Peyer's patch (tissue), 4 donors: ENCODE measurements around the gene FAM43A. TPM values are rescaled to one million over a fixed set of nuclear protein-coding genes. Genes with fewer than 3 reads are reported as not detected.

Experiments
- DNase-seq, 3 donors: peaks; one replicate each; pipeline ENCODE4 v3.0.0-alpha.2; 2017 to 2019
- H3K27ac ChIP-seq, 4 donors: fragments of 200-600 bp; sonication (generic); one replicate each; pipeline ENCODE4 v1.5.1; 2016 to 2019
- H3K27me3 ChIP-seq, 2 donors: fragments of 200-600 bp; sonication (generic); one replicate each; pipeline ENCODE4 v1.5.1; 2019
- H3K36me3 ChIP-seq, 3 donors: fragments of 200-600 bp; sonication (generic); one replicate each; pipeline ENCODE4 v1.5.1; 2016 to 2019
- H3K4me1 ChIP-seq, 4 donors: fragments of 200-600 bp; sonication (generic); one replicate each; pipeline ENCODE4 v1.5.1; 2016 to 2019
- H3K4me3 ChIP-seq, 4 donors: fragments of 200-600 bp; sonication (generic); 1 replicate in 3 of 4; 2 replicates in 1 of 4; pipeline ENCODE4 v1.5.1; 2016 to 2019; ENCODE audit warnings: mild to moderate bottlenecking in 1 of 4
- H3K9me3 ChIP-seq, 4 donors: fragments of 200-600 bp; sonication (generic); one replicate each; pipeline ENCODE4 v1.5.1; 2016 to 2019; ENCODE audit warnings: mild to moderate bottlenecking in 1 of 4
- CTCF ChIP-seq, 6 experiments: fragments of 450-650 bp in 4 of 6; fragments of 200-600 bp in 2 of 6; sonication (generic) in 1 of 6; IDR thresholded peaks; one replicate each; pipeline ENCODE4 v1.5.1; 2017 to 2019; ENCODE audit warnings: antibody characterized with exemption in 6 of 6, mild to moderate bottlenecking in 3 of 6, moderate library complexity in 1 of 6
- POLR2A ChIP-seq, 2 donors: fragments of 450-650 bp; IDR thresholded peaks; one replicate each; pipeline ENCODE4 v1.5.1; 2017; ENCODE audit warnings: antibody characterized with exemption in 2 of 2, mild to moderate bottlenecking in 2 of 2, moderate library complexity in 2 of 2
- total RNA-seq, 4 donors: library from RNA; depleted of rRNA; stranded (reverse); fragments of >200 nt; gene quantifications; one replicate each; pipeline ENCODE4 v1.1.0, GENCODE V29; 2016

FAM43A gene
- total RNA-seq, 4 donors from 2014 or later = 4.1 to 27.5 (median 8.9) TPM

- Histone ChIP-seq H3K4me3 (no peak overlapping the region), H3K4me1 (no peaks in the 10 kb centered on the region), H3K9me3 (no peaks in the 10 kb centered on the region), H3K27me3 (no peaks in the 10 kb centered on the region), H3K36me3 (peaks cover 0 to 69% (median 0%) of the 10 kb centered on the region in 3 donors), H3K27ac (no peak overlapping the region)
- TF ChIP-seq POLR2A (IDR thresholded peaks at IDR 0.05) (no peak), CTCF (IDR thresholded peaks at IDR 0.05) (no peak)
- no peak for DNase-seq
Observed at GRCh38 chr3:194642769-194643168, 42.9 kb upstream of the FAM43A start.

DNA sequence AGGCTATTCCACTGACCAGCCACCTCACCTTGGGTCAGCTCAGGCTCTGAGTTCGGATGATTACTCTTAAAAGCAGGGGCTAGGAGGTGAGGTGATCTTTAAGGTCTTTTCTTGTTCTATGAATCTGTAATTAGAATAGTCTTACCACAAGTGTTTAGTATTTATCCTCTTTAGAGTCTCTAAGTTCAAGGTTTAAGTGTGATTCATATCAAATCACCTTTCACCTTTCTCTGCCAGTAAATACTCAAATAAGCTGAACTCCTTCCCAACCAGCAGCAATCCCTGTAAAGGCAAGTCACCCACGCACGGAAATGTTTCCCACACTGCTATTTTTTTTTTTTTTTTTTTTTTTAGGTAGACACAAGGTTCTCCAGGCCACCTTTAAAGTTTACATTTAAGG, 37.9 kb upstream of the FAM43A start:
- no peaks in the 10 kb centered on the region for H3K27me3 ChIP-seq
- no peaks in the 10 kb centered on the region for H3K9me3 ChIP-seq
- DNase-seq = no peak
- H3K27ac ChIP-seq = no peak overlapping the region
- no peaks in the 10 kb centered on the region for H3K4me1 ChIP-seq
- no peak overlapping the region for H3K4me3 ChIP-seq
- H3K36me3 ChIP-seq = peaks cover 0 to 85% (median 0%) of the 10 kb centered on the region in 3 donors
- TF ChIP-seq CTCF (IDR thresholded peaks at IDR 0.05) (no peak), POLR2A (IDR thresholded peaks at IDR 0.05) (no peak)

DNA sequence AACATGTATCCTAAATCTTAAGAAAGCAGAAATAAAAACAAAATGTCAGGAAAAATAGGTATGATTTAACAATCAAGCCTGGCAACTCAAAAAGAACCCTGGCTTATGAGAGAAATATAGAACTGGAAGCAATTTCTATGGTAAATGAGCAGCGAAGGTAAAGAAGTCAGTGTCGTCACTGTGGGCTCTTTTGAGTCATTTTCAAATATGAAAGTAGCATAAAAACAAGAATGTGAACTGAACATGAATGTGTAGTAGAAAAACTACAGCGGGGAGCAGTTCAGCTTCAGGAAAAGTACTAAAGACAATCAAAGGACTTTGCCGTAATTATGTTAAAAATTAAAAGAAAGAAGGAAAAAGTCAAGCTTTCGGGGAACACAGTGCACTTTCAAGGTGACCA, 31.2 kb upstream of the FAM43A start:
- H3K27ac ChIP-seq = no peak overlapping the region
- H3K4me3 ChIP-seq = no peak overlapping the region
- H3K4me1 ChIP-seq = no peaks in the 10 kb centered on the region
- TF ChIP-seq CTCF (IDR thresholded peaks at IDR 0.05) (no peak), POLR2A (IDR thresholded peaks at IDR 0.05) (no peak)
- no peaks in the 10 kb centered on the region for H3K27me3 ChIP-seq
- no peaks in the 10 kb centered on the region for H3K9me3 ChIP-seq
- no peak for DNase-seq
- peaks cover 0 to 73% (median 0%) of the 10 kb centered on the region in 3 donors for H3K36me3 ChIP-seq

DNA sequence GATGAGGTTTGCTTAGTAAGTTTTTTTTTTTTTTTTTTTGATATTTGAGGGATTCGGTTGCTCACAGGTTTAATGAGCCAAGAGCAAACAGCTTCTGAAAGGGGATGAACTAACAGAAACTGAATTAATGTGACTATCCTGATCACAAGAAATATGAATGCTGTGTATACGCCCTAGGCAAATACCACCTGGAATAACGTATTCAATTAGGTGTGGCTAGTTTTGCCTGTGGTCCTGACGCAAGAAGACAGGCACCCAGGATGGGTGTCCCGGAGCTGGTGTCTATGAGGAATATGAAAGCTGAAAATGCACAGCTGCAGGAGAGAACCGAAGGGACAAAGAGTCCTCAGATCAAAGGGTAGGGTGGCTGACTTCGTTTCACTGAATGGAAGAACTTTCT, 28.2 kb upstream of the FAM43A start:
- H3K36me3 ChIP-seq = peaks cover 0 to 70% (median 0%) of the 10 kb centered on the region in 3 donors
- TF ChIP-seq POLR2A (IDR thresholded peaks at IDR 0.05) (no peak), CTCF (IDR thresholded peaks at IDR 0.05) (no peak)
- no peak for DNase-seq

GRCh38 chr3:194658477-194659242, 27.0 kb upstream of the FAM43A start:
- Histone ChIP-seq H3K9me3 (no peaks in the 10 kb centered on the region), H3K27ac (peak overlapping the region in 1 of 4 donors; percentile 16), H3K36me3 (peaks cover 0 to 65% (median 0%) of the 10 kb centered on the region in 3 donors), H3K4me3 (no peak overlapping the region), H3K4me1 (no peaks in the 10 kb centered on the region), H3K27me3 (no peaks in the 10 kb centered on the region)
- TF ChIP-seq CTCF (IDR thresholded peaks at IDR 0.05) (no peak), POLR2A (IDR thresholded peaks at IDR 0.05) (no peak)
- no peak for DNase-seq

More for the DNA sequence above, 28.2 kb upstream of the FAM43A start:
- H3K9me3 ChIP-seq = no peaks in the 10 kb centered on the region
- no peak overlapping the region for H3K27ac ChIP-seq
- H3K4me3 ChIP-seq = no peak overlapping the region
- H3K27me3 ChIP-seq = no peaks in the 10 kb centered on the region
- no peaks in the 10 kb centered on the region for H3K4me1 ChIP-seq
